Erythroblast (primary cell): ENCODE results near the gene CTPS2.

Experiments used
- GATA1 ChIP-seq: IDR thresholded peaks from 2 replicates; pipeline ENCODE4 v1.6.1; 2011; ENCODE audit warnings: low read depth, mild to moderate bottlenecking, control low read depth, low read length, moderate library complexity
- POLR2A ChIP-seq: IDR thresholded peaks from 2 replicates; pipeline ENCODE4 v1.6.1; 2011; ENCODE audit warnings: mild to moderate bottlenecking, low read length

DNA sequence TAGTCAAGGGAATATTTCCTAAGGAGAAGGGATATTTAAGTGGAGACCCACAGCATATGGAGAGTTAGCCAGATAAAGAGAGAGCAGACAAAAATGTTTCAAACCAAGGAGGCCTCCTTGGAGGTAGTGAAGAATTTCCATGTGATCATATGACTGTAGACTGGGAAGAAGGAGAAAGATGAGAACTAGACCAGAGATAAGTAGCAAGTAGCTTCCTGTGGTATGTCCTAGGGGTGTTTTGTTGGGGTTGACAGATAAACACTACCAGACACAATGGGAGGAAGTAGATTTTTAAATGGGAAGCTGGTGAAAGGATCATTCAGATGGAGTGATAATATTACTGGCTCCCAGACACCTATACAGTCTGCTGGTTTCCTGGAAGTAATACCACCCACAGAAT, 20.5 kb upstream of the CTPS2 start:
- no peak for TF ChIP-seq POLR2A
- no peak for TF ChIP-seq GATA1
